Right renal cortex interstitium (tissue), 3 donors: Measurements from ENCODE around the gene IFT20. TPM values are rescaled to one million over a fixed set of nuclear protein-coding genes. Genes with fewer than 3 reads are reported as not detected.

ENCODE experiments used
- DNase-seq, 3 donors: peaks; one replicate each; pipeline ENCODE4 v3.0.0-alpha.2; 2013; ENCODE audit warnings: low read depth in 3 of 3, low spot score in 2 of 3
- polyA plus RNA-seq, 3 donors: library from polyadenylated mRNA; unstranded; fragments of 120-200 nt; gene quantifications; one replicate each; pipeline ENCODE4 v1.2.1, GENCODE V29; 2013; ENCODE audit not compliant: insufficient read length in 3 of 3

IFT20 gene, protein sequence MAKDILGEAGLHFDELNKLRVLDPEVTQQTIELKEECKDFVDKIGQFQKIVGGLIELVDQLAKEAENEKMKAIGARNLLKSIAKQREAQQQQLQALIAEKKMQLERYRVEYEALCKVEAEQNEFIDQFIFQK
- 10 to 100 TPM; 53.7 to 59.0 (median 56.8) TPM for polyA plus RNA-seq

GRCh38 chr17:28335201-28335958 is at the start of gene IFT20, which contains the start of gene TNFAIP1:
Gene IFT20 (minus strand): TSS chr17:28335472. CDS start chr17:28331985, 3,487 bp downstream.
Gene TNFAIP1 (plus strand): TSS chr17:28335761. CDS start chr17:28339522, 3,761 bp downstream.
- DNase-seq: peak; percentile 97 to 99 (median 99)

DNA sequence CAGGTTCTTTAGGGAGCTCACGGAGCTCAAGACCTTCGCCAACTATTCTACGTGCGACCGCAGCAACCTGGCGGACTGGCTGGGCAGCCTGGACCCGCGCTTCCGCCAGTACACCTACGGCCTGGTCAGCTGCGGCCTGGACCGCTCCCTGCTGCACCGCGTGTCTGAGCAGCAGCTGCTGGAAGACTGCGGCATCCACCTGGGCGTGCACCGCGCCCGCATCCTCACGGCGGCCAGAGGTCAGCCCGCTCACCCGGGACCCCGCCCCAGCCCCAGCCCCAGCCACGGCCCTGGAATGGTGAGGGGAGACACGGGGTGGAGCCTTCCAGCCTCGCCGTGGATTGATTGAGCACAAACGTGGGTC is 49.7 kb upstream of the IFT20 start:
- DNase-seq: no peak

- DNase-seq: no peak
Measured at GRCh38 chr17:28384281-28385036, 49.2 kb upstream of the IFT20 start.

DNA sequence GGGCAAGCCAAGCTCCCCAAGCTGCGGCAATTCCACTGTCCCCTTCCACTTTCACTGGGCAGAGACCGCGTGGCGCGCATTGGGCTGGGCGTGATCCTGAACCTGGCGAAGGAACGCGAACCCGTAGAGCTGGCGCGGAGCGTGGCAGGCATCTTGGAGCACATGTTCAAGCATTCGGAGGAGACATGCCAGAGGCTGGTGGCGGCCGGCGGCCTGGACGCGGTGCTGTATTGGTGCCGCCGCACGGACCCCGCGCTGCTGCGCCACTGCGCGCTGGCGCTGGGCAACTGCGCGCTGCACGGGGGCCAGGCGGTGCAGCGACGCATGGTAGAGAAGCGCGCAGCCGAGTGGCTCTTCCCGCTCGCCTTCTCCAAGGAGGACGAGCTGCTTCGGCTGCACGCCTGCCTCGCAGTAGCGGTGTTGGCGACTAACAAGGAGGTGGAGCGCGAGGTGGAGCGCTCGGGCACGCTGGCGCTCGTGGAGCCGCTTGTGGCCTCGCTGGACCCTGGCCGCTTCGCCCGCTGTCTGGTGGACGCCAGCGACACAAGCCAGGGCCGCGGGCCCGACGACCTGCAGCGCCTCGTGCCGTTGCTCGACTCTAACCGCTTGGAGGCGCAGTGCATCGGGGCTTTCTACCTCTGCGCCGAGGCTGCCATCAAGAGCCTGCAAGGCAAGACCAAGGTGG is 46.0 kb upstream of the IFT20 start:
- DNase-seq: no peak

DNA sequence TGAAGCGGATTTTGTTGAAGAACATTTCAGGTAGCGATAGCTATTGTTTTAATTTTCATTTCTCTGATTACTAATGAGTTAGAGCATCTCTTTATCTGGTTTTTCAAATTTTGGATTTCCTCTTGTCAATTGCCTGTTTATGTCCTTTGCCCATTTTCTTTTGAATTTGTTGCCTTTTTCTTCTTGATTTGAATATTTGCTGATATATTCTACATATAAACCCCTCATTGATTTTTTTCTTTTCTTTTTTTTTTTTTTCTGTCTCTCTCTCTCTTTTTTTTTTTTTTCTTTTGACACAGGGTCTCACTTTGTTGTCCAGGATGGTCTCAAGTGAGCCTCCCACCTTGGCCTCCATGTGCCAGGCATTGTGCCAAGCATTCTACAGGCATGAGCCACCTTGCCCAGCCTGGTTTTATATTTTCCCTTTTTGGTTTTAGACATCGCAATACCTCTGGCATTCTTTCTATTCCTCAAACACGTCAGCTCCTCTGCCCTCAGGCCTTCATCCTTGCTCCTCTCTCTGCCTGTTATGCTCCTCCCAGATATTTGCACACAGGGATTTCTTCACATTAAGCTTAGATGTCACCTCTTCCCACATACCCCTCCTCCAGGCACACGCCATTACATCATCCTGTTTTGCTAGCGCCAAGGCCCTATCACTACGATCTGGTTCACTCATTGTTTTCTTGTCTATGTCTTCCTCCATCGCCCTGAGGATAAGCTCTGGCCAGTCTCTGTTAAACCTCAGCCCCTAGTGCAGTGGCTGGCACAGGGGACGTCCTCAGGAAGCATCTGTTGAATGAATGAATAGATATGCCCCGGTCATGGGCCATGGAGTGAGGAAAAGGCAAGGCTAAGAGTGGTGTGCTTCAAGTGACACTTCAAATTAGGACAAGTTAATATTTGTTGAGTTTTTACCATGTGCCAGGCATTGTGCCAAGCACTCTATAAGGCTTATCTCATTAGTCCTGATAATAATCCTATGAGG is 44.8 kb upstream of the IFT20 start:
- DNase-seq: no peak

GRCh38 chr17:28372945-28373274 is 37.6 kb upstream of the IFT20 start:
- no peak for DNase-seq

DNA sequence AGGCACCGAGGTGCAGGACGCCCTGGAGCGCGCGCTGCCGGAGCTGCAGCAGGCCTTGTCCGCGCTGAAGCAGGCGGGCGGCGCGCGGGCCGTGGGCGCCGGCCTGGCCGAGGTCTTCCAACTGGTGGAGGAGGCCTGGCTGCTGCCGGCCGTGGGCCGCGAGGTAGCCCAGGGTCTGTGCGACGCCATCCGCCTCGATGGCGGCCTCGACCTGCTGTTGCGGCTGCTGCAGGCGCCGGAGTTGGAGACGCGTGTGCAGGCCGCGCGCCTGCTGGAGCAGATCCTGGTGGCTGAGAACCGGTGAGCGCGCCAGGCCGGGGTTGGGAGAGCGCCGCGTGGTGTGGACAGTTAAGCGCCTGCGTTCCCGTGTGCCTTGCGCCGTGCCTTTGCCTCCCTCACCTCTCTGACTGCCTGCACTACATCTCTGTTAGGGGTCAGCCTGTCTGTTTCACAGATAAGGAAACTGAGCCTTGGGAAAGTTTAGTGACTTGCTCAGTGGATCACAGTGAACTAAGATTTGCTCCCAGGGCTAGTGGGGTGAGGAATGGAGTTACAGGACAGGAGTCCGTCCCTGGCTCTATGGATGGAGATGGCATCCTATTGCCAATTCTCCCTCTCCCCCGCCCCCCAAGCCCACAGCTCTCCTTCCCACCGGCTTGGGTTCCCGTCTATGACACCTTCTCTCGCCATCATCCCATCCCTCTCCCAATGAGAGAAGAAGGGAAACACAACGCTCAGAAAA is 37.1 kb upstream of the IFT20 start:
- DNase-seq: no peak

DNA sequence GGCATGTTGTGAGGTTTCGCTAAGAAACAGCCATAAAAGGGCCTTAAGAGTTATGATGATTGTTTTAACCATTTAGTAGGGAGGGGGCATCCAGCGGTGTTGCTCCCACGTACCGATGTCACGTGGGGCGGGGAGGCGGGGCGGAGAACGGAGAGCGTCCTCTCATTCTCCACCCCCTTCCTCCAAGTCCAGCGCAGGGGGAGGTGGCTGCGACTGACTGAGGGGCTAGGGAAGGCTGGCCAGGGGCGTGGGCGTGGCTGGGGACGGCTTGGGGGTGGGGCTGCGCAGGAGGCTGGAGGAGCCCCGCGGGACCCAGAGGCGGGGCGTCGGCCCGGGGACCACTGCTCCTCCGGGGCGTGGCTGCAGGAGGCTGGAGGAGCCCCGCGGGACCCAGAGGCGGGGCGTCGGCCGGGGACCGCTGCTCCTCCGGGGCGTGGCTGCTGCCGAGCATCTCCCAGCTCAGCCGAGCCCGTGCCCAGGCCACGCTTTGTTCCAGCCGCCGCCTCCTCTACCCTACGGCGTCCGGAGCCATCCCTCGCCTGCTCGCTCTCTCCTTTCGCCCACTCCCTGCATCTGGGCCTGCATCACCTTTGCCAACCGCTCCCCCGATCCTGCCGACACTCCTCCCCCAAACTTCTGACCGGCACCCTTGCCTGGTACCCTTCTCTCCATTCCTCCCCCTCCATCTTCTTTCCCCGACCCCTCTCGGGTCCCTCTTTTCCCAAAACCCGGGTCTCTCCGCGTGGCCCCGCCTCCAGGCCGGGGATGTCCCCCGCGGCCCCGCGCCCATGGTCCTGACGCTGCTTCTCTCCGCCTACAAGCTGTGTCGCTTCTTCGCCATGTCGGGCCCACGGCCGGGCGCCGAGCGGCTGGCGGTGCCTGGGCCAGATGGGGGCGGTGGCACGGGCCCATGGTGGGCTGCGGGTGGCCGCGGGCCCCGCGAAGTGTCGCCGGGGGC is 36.3 kb upstream of the IFT20 start, which contains the start of gene SARM1:
Gene SARM1, plus strand, starts transcription at position 450 of the 958 bp plus-strand sequence. Its CDS starts 339 bp downstream, at position 789.
- DNase-seq: peak in 2 of 3 donors; percentile 73 to 79

GRCh38 chr17:28370744-28371103 is 35.5 kb upstream of the IFT20 start:
- DNase-seq: no peak

GRCh38 chr17:28370035-28370743 is 34.9 kb upstream of the IFT20 start, which contains the start of gene VTN:
Gene VTN (minus strand): TSS chr17:28370307. CDS start chr17:28370203, 104 bp downstream.
- no peak for DNase-seq

DNA sequence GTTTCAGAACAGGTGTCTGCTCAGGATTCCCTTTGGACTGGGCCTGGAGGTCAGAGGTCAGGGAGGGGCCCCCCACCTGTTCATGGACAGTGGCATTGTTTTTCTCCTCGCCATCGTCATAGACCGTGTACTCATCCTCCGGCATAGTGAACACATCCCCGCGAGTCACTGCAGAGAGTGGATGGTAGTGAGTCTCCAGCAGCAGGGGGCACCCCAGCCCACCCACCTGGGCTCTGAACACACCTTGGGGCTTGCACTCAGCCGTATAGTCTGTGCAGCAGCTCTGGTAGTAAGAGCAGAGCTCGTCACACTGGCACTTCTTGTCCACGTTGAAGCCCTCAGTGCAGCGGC is 34.4 kb upstream of the IFT20 start:
- no peak for DNase-seq

GRCh38 chr17:28368915-28369683 is 33.8 kb upstream of the IFT20 start:
- no peak for DNase-seq

DNA sequence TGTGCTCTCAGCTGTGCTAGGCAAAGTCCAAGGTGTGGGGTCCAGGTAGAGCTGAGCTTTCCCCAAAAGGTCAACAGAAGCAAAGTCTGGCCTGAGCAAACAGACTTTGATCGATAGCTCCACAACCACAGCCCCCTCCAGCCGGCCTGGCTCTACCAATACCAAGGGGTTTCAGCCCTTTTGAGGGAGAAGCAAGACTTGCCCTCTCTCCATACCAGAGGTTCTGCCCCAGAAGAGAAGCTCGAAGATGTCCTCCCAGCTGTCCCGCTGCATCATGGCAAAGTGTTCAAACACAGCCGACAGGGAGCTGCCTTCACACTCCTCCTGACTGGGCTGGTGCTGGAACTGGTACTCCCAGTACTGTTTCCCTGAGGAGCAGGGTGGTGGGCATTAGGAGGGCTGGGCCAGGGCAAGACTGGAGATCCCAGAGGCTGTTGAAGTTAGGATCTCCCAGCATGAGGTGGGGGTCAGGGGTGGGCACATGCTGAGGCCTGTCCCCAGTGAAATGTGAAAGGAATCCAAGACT is 33.1 kb upstream of the IFT20 start:
- DNase-seq: no peak

DNA sequence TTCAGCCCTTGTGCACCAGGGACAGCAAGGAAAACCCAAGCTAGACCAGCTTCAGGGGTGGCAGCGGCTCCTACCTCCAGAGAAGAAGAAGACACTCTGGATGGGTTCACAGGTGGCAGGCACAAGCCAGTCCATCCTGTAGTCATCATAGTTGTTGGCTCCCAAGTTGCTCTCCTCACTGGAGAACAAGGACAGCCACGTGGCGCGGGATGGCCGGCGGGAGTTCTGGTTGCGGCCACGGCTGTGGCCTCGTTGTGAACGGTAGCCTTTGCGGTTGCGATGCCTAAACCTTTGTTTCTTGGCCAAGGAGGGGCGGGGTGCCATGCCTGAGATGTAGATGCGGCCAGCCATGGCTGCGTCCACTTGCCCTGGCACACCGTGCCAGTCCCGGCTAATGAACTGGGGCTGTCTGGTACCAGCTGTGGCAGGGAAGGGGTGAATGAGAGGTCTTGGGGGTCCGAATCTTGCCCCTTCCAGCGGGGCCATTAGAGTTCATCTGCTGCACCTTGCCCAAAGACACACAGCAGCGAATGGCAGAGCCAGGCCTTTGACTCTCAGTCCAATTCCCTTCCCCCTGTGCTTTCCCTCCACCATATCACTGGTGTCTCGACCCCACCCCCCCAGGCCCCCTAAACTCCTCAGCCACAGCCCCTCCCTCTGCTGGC is 32.5 kb upstream of the IFT20 start:
- DNase-seq: no peak

DNA sequence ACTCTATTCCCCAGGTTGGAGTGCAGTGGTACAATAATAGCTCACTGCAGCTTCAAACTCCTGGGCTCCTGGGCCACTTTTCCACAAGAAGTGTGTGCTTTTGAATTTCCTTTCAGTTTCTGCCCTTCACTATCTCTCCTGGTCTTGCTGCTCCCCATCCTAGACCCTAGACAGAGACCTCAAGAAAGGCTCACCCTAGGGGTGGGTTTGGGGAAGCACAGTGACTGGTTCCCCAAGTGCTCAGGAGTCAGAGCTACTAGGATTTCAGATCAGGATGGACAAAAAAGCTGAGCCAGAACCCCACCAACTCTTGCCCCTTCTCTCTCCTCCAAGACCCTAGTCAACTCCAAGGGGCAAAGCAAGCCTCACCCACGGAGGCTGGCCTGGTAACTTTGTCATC is 31.3 kb upstream of the IFT20 start:
- DNase-seq: no peak

DNA sequence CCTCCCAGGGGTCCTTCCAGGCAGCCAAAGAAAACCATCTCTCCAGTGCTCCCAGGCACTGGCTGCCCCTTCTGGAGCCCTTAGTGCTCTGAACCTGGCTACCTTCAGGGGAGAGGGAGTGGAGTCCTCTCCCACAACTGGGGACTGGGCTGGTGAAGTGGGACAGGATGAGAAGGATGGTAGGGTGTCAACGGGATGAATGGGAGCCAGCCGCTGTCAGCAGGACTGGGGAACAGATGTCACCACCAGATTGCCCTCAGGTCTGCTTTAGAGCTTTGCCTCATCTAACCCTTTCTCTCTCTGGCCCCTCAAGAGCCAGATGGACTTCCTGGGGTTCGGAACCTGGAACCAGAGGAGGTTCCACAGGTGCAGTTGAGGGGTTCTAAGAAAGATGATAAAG is 30.2 kb upstream of the IFT20 start:
- no peak for DNase-seq
